DMS79 (cell line): ENCODE results near the gene ZNF600.
A peak's percentile ranks its signal among the peaks of the same experiment; 100 is the strongest.
"Not testable (repeated sequence)": the region's sequence is repeated elsewhere in the genome, so short reads cannot be mapped to it uniquely, and the experiment has no call there.

Experiments
- DNase-seq: peaks from one replicate; lab custom pipeline; 2025; lab: John Stamatoyannopoulos, UW

Gene ZNF600

DNA sequence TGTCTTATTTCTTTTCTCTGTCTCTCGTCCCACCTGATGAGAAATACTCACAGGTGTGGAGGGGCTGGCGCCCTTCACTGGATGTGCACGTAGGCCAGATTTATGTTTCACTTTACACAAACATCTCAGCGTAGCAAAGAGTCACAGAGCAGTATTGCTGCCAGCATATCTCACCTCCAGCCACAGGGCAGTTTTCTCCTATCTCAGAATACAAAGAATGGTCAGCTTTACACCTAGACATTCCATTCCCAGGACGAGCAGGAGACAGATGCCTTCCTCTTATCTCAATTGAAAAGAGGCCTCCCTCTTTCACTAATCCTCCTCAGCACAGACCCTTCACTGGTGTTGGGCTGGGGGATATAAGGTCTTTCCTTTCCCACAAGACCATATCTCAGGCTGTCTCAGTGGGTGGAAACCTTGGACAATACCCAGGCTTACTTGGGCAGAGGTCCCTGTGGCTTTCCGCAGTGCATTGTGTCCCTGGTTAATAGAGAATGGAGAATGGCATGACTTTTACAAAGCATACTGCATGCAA, 44.6 kb downstream of the ZNF600 start:
- no peak for DNase-seq

- DNase-seq: not testable (repeated sequence)
Observed at GRCh38 chr19:52741371-52741770, 45.2 kb downstream of the ZNF600 start.

DNA sequence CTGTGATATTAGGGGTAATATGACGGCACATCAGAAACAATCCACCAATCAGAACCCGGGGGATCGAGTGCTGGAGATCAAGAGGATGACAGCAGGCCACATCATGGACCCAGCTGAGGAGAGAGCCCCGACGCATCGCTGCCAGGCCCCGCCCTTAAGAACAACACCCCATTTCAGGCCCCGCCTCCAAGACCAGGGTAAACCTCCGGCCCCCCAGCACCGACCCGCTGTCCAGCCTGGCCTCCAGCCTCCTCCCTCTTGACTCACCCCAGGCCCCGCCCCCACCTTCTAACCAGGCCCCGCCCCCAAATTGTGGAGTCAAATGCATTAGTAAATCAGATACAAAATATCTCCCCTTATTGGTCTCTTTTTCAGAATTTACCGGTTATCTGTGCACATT, 47.0 kb downstream of the ZNF600 start:
- DNase-seq: no peak

- no peak for DNase-seq
Observed at GRCh38 chr19:52735734-52736133, 50.9 kb downstream of the ZNF600 start.

- DNase-seq: peak; percentile 92
Observed at GRCh38 chr19:52734893-52735661, 51.5 kb downstream of the ZNF600 start, which contains the start of gene ZNF611. Gene ZNF611 (minus strand): TSS chr19:52735044. CDS start chr19:52715894, 19,150 bp downstream.

GRCh38 chr19:52734331-52734892, 52.2 kb downstream of the ZNF600 start:
- no peak for DNase-seq

DNA sequence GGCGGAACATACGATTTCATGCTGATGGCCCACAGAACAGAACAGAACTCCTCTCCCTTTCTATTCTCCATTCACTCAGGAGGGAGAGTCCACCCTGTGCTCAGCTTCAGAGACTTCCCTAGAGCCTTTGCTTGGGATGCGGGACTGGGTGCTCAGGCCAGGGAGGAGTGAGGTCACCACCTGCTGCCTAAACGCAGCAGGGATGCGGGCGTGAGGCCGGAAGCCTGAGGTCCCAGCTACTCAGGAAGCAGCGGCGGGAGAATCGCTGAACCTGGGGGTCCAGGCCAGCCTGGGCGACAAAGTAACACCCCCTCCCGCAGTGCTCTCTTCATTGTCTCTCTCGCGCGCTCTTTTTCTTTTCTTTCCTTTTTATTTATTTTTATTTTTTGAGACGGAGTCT, 60.5 kb downstream of the ZNF600 start:
- DNase-seq: not testable (repeated sequence)

- DNase-seq: no peak
Observed at GRCh38 chr19:52725528-52725961, 61.0 kb downstream of the ZNF600 start.

GRCh38 chr19:52724701-52725514, 61.7 kb downstream of the ZNF600 start:
- DNase-seq: no peak

GRCh38 chr19:52723907-52724598, 62.5 kb downstream of the ZNF600 start:
- not testable (repeated sequence) for DNase-seq

GRCh38 chr19:52722062-52723003, 64.3 kb downstream of the ZNF600 start:
- no peak for DNase-seq

- not testable (repeated sequence) for DNase-seq
Observed at GRCh38 chr19:52720541-52720940, 66.0 kb downstream of the ZNF600 start.

DNA sequence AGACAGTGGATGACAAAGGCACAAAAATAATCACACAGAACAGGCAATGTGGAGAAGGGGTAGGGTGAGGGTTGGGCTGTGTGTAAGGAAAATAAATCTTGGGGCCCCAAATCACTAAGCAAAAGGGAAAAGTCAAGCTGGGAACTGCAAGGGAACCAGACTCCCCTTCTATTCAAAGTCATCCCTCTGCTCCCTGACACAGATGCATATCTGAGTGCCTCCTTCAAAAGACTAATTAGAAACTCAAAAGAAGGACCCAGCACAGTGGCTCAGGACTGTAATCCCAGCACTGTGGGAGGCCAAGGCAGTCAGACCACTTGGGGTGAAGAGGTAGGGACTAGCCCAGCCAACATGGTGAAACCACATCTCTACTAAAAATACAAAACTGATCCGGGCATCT, 70.1 kb downstream of the ZNF600 start:
- DNase-seq: no peak

DNA sequence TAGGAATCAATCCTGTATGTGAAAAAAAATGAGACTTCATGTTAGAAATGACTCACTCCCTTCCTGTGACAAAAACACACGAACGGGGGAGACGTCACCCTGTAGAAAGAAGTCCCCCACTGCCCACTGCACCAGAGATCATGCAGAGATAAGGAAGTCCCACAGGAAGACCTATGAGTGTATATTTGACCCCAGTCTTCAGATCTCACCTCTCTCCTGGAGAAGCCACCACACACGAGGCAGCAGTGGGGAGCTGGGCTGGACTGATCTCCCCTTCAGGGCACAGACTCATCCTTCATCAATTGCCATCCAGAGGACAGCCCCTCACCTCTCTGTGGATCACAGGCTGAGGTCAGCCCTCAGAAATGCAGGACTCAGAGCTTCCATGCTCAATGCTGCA, 70.7 kb downstream of the ZNF600 start:
- DNase-seq: not testable (repeated sequence)

GRCh38 chr19:52715330-52715729, 71.3 kb downstream of the ZNF600 start:
- DNase-seq: not testable (repeated sequence)
